ENCODE data around the gene JAK3.
"Not testable (repeated sequence)": the region's sequence is repeated elsewhere in the genome, so short reads cannot be mapped to it uniquely, and the experiment has no call there.

Gene JAK3

GRCh38 chr19:17802137-17802858 is 45.5 kb downstream of the JAK3 start:
- DNase-seq: no peak

GRCh38 chr19:17798599-17798998 is 49.2 kb downstream of the JAK3 start:
- DNase-seq: not testable (repeated sequence)

GRCh38 chr19:17797424-17798201 is 50.2 kb downstream of the JAK3 start:
- DNase-seq: no peak

- no peak for DNase-seq
Observed at GRCh38 chr19:17796838-17797423, 50.9 kb downstream of the JAK3 start.

- no peak for DNase-seq
Observed at GRCh38 chr19:17796013-17796837, 51.6 kb downstream of the JAK3 start.

GRCh38 chr19:17795495-17795856 is 52.3 kb downstream of the JAK3 start:
- no peak for DNase-seq

GRCh38 chr19:17794731-17795494 is 52.9 kb downstream of the JAK3 start, which contains the start of gene B3GNT3:
TSS of gene B3GNT3 (plus strand) at chr19:17795138. CDS start at chr19:17807808, 12,670 bp downstream.
- DNase-seq: no peak

GRCh38 chr19:17794412-17794730 is 53.4 kb downstream of the JAK3 start:
- no peak for DNase-seq

GRCh38 chr19:17790059-17790780 is 57.6 kb downstream of the JAK3 start:
- no peak for DNase-seq

- DNase-seq: no peak
Observed at GRCh38 chr19:17788632-17789031, 59.1 kb downstream of the JAK3 start.

- no peak for DNase-seq
Observed at GRCh38 chr19:17787274-17787913, 60.4 kb downstream of the JAK3 start.

- peak; percentile 17 for DNase-seq
Observed at GRCh38 chr19:17784201-17785008, 63.4 kb downstream of the JAK3 start.

GRCh38 chr19:17783721-17784120 is 64.1 kb downstream of the JAK3 start:
- not testable (repeated sequence) for DNase-seq

GRCh38 chr19:17780781-17781180 is 67.0 kb downstream of the JAK3 start:
- no peak for DNase-seq

- DNase-seq: no peak
Observed at GRCh38 chr19:17778968-17779929, 68.5 kb downstream of the JAK3 start.

- DNase-seq: no peak
Observed at GRCh38 chr19:17778251-17778967, 69.4 kb downstream of the JAK3 start.

GRCh38 chr19:17777840-17778239 is 69.9 kb downstream of the JAK3 start:
- DNase-seq: not testable (repeated sequence)
